ENCODE results near the gene AHI1. TPM values are rescaled to one million over a fixed set of nuclear protein-coding genes. Genes with fewer than 3 reads are reported as not detected.
"Not testable (repeated sequence)": the region's sequence is repeated elsewhere in the genome, so short reads cannot be mapped to it uniquely, and the experiment has no call there.

AHI1 gene
- total RNA-seq, 1 donor from 2014 or later: 5.6 TPM

GRCh38 chr6:135268740-135269139, 228.8 kb downstream of the AHI1 start:
- no peak for DNase-seq (ENCODE audit: low read depth in 2 of 2)

GRCh38 chr6:135268263-135268662, 229.3 kb downstream of the AHI1 start:
- no peak for DNase-seq (ENCODE audit: low read depth in 2 of 2)

GRCh38 chr6:135267085-135267484, 230.5 kb downstream of the AHI1 start:
- no peak for DNase-seq (ENCODE audit: low read depth in 2 of 2)

- DNase-seq (ENCODE audit: low read depth in 2 of 2): no peak
These were observed 230.9 kb downstream of the AHI1 start for GRCh38 chr6:135266675-135267074.

GRCh38 chr6:135265278-135265677, 232.3 kb downstream of the AHI1 start:
- no peak for DNase-seq (ENCODE audit: low read depth in 2 of 2)

- DNase-seq (ENCODE audit: low read depth in 2 of 2): no peak
These were observed 235.4 kb downstream of the AHI1 start for GRCh38 chr6:135261872-135262725.

GRCh38 chr6:135260612-135261011, 236.9 kb downstream of the AHI1 start:
- DNase-seq (ENCODE audit: low read depth in 2 of 2): no peak

- DNase-seq (ENCODE audit: low read depth in 2 of 2): no peak
These were observed 238.6 kb downstream of the AHI1 start for GRCh38 chr6:135258970-135259369.

GRCh38 chr6:135257631-135258405, 239.7 kb downstream of the AHI1 start:
- no peak for DNase-seq (ENCODE audit: low read depth in 2 of 2)

- no peak for DNase-seq (ENCODE audit: low read depth in 2 of 2)
These were observed 240.7 kb downstream of the AHI1 start for GRCh38 chr6:135256866-135257265.

GRCh38 chr6:135254471-135254870, 243.1 kb downstream of the AHI1 start:
- no peak for DNase-seq (ENCODE audit: low read depth in 2 of 2)

- DNase-seq (ENCODE audit: low read depth in 2 of 2): no peak
These were observed 245.8 kb downstream of the AHI1 start for GRCh38 chr6:135251498-135252441.

GRCh38 chr6:135250751-135251497, 246.6 kb downstream of the AHI1 start:
- no peak for DNase-seq (ENCODE audit: low read depth in 2 of 2)

- no peak for DNase-seq (ENCODE audit: low read depth in 2 of 2)
These were observed 247.3 kb downstream of the AHI1 start for GRCh38 chr6:135250234-135250633.

- not testable (repeated sequence) for DNase-seq (ENCODE audit: low read depth in 2 of 2)
These were observed 251.0 kb downstream of the AHI1 start for GRCh38 chr6:135246412-135247012.

GRCh38 chr6:135244805-135245204, 252.7 kb downstream of the AHI1 start:
- no peak for DNase-seq (ENCODE audit: low read depth in 2 of 2)

GRCh38 chr6:135243871-135244796, 253.4 kb downstream of the AHI1 start:
- no peak for DNase-seq (ENCODE audit: low read depth in 2 of 2)

- no peak for DNase-seq (ENCODE audit: low read depth in 2 of 2)
These were observed 256.8 kb downstream of the AHI1 start for GRCh38 chr6:135240711-135241110.

GRCh38 chr6:135236732-135237131, 260.8 kb downstream of the AHI1 start:
- no peak for DNase-seq (ENCODE audit: low read depth in 2 of 2)
